Pancreas (tissue), 10 donors: ENCODE measurements around the gene NPVF. TPM values are rescaled to one million over a fixed set of nuclear protein-coding genes. Genes with fewer than 3 reads are reported as not detected.

Source experiments
- ATAC-seq, 4 donors: fragments of 200-7000 bp; cut with Tn5 transposase; one replicate each; pipeline versions ENCODE4 v1.8.0 to v1.9.1; 2020; ENCODE audit warnings: mild to moderate bottlenecking in 4 of 4, moderate library complexity in 4 of 4
- DNase-seq, 6 donors: peaks; one replicate each; pipeline ENCODE4 v3.0.0-alpha.2; 2020
- FAIRE-seq: peaks from 2 replicates; lab custom pipeline; 2012; peaks lifted over from hg19 to GRCh38; lab: Jason Lieb, UNC
- H3K27ac ChIP-seq, 4 donors: fragments of 200-600 bp; sonication (generic); 1 replicate in 3 of 4; 2 replicates in 1 of 4; pipeline versions ENCODE4 v1.5.0 to v1.8.0; 2020
- H3K27me3 ChIP-seq, 4 donors: fragments of 200-600 bp; one replicate each; pipeline ENCODE4 v1.8.0; 2021
- H3K36me3 ChIP-seq, 3 donors: fragments of 200-600 bp; sonication (generic) in 1 of 3; one replicate each; pipeline versions ENCODE4 v1.5.0 to v1.8.0; 2020 to 2021
- H3K4me1 ChIP-seq, 3 donors: fragments of 200-600 bp; one replicate each; pipeline ENCODE4 v1.8.0; 2021
- H3K4me3 ChIP-seq, 4 donors: fragments of 200-600 bp; sonication (generic) in 2 of 4; one replicate each; pipeline versions ENCODE4 v1.5.0 to v1.8.0; 2020 to 2021
- H3K9me3 ChIP-seq, 4 donors: fragments of 200-600 bp; one replicate each; pipeline ENCODE4 v1.8.0; 2021
- WGBS, 2 donors: extraction: QIAGEN DNeasy Blood & Tissue Kit; methylation state at CpG; one replicate each; pipeline ENCODE4 v1.1.7; 2013; 5-methylcytosine and 5-hydroxymethylcytosine counted together
- intact Hi-C, 3 donors: fragments of 100-400 bp; cut with DNase I; formaldehyde crosslinking; loops; one replicate each; pipeline versions ENCODE4 v1.11.1 to v1.14.2; 2022
- polyA plus RNA-seq, 2 donors: library from polyadenylated mRNA; stranded (reverse); fragments of 200-250 nt; gene quantifications; one replicate each; pipeline ENCODE4 v1.2.3, GENCODE V29; 2013
- total RNA-seq, 6 donors: library from RNA; stranded (reverse); fragmentation: NEBNext Ultra II Directional in 4 of 6; extraction: Animal tissue kit (Norgen Biotek cat#: 25700) in 4 of 6; gene quantifications; one replicate each; pipeline versions ENCODE4 v1.2.1 to v1.2.4, GENCODE V29; 2021 to 2023
- TF ChIP-seq, protein P1 (sequence below), 4 donors: fragments of 200-600 bp; sonication (generic) in 3 of 4; IDR thresholded peaks; one replicate each; pipeline versions ENCODE4 v1.5.0 to v1.8.0; 2021; ENCODE audit warnings: antibody characterized with exemption in 4 of 4
- donor health status: healthy with polysubstance abuse.
- donor health status: DM: no; HTN: no; CAD: no; lungs with moderate emphysema.
- donor health status: DM: no; HTN: no; CAD: no.
- donor health status: control.
- donor health status: control.
- donor health status: Bipolar disorder and iron deficiency.
- donor health status: DM: yes; HTN: yes; CAD: no.
- donor health status: DM: no; HTN: no; CAD: no.
- donor health status: DM: no; HTN: no; CAD: no.
- donor health status: DM: yes; HTN: yes; CAD: no.

Gene NPVF
- total and polyA plus RNA-seq, 8 donors: not detected

- FAIRE-seq (no peak), DNase-seq (no peak), ATAC-seq (no peak)
- Histone ChIP-seq H3K36me3 (no peaks in the 10 kb centered on the region), H3K4me3 (no peak overlapping the region), H3K27me3 (no peaks in the 10 kb centered on the region), H3K4me1 (no peaks in the 10 kb centered on the region), H3K9me3 (no peaks in the 10 kb centered on the region), H3K27ac (no peak overlapping the region)
- intact Hi-C loops: no loop called here
- 74 to 75% methylated on average over 2 of the region's 2 CpGs for WGBS, 2 donors
- TF ChIP-seq, protein P1, sequence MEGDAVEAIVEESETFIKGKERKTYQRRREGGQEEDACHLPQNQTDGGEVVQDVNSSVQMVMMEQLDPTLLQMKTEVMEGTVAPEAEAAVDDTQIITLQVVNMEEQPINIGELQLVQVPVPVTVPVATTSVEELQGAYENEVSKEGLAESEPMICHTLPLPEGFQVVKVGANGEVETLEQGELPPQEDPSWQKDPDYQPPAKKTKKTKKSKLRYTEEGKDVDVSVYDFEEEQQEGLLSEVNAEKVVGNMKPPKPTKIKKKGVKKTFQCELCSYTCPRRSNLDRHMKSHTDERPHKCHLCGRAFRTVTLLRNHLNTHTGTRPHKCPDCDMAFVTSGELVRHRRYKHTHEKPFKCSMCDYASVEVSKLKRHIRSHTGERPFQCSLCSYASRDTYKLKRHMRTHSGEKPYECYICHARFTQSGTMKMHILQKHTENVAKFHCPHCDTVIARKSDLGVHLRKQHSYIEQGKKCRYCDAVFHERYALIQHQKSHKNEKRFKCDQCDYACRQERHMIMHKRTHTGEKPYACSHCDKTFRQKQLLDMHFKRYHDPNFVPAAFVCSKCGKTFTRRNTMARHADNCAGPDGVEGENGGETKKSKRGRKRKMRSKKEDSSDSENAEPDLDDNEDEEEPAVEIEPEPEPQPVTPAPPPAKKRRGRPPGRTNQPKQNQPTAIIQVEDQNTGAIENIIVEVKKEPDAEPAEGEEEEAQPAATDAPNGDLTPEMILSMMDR (IDR thresholded peaks at IDR 0.05): no peak
These were observed 7.3 kb downstream of the NPVF start for GRCh38 chr7:25221009-25221408.

DNA sequence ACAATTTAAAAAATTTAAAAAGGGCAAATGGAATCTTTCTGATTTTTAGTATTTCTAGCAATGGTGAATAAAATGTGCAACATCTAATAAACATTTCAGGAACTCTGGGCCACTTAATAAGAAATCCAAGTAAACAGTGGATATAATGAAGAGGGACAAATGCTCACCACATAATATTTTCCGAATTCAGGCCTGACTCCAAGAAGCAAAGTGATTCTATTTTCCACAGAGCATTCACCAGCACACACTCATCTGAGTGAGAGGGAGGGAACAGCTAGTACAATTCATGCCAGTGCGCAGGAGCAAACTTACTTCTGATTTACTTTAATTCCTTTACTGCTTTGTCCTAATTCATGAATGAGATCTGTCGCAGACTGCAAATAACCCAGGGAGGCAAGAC is 10.1 kb downstream of the NPVF start:
- no peaks in the 10 kb centered on the region for H3K27me3 ChIP-seq
- no peaks in the 10 kb centered on the region for H3K36me3 ChIP-seq
- ATAC-seq (no peak), FAIRE-seq (no peak), DNase-seq (no peak)
- no peaks in the 10 kb centered on the region for H3K4me1 ChIP-seq
- no peaks in the 10 kb centered on the region for H3K9me3 ChIP-seq
- TF ChIP-seq, protein P1 (IDR thresholded peaks at IDR 0.05): no peak
- WGBS, 2 donors: 73 to 83% methylated on average over 3 of the region's 3 CpGs
- intact Hi-C loops: no loop called here
- no peak overlapping the region for H3K4me3 ChIP-seq
- H3K27ac ChIP-seq: no peak overlapping the region

GRCh38 chr7:25216837-25217236 is 11.4 kb downstream of the NPVF start:
- H3K4me1 ChIP-seq: no peaks in the 10 kb centered on the region
- H3K36me3 ChIP-seq: no peaks in the 10 kb centered on the region
- intact Hi-C loops: no loop called here
- H3K27ac ChIP-seq: no peak overlapping the region
- no peak overlapping the region for H3K4me3 ChIP-seq
- TF ChIP-seq, protein P1 (IDR thresholded peaks at IDR 0.05): peak; percentile 55 to 77 (median 74)
- 0 to 1% methylated on average over 2 of the region's 2 CpGs for WGBS, 2 donors
- H3K9me3 ChIP-seq: no peaks in the 10 kb centered on the region
- ATAC-seq (peak in 3 of 4 donors; percentile 65 to 70 (median 66)), FAIRE-seq (peak; percentile 97), DNase-seq (no peak)
- no peaks in the 10 kb centered on the region for H3K27me3 ChIP-seq

DNA sequence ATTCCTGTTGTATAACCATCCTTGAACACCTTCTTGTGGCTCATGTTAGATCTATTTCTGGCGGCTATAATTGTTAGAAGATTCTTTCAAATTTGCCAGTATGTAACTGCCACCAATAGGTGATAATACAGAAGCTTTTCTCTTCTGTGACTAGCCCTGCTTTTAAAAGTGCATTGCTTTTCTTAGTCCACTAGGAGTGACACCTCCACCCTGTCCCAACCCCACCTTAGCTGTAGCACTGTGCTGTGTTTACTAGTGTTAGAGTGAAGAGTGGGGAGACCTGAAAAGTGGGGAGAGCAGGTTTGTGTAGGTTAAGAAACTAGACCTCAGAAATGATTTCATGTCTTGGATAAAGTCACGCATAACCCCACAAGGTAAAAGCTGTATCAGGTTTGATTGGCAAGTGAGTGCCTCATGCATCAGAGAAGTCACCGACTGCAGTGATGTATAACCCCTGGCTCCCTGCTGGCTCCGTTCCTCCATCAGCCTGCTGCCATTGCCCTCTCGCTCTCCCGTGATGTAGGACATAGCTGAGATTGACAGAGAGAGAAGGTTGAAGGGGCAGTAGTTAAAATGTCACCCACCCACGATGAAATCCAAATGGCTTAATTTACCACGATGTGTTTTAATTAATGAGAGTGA is 12.5 kb downstream of the NPVF start:
- no peak for ATAC-seq
- 43 to 50% methylated on average over 8 of the region's 8 CpGs for WGBS, 2 donors
- Histone ChIP-seq H3K27me3 (no peaks in the 10 kb centered on the region), H3K27ac (no peak overlapping the region), H3K4me1 (no peaks in the 10 kb centered on the region), H3K4me3 (no peak overlapping the region), H3K9me3 (no peaks in the 10 kb centered on the region), H3K36me3 (no peaks in the 10 kb centered on the region)
- DNase-seq: no peak
- TF ChIP-seq, protein P1 (IDR thresholded peaks at IDR 0.05): no peak
- intact Hi-C loops: no loop called here
- no peak for FAIRE-seq

GRCh38 chr7:25208525-25209221 is 19.6 kb downstream of the NPVF start:
- H3K9me3 ChIP-seq: no peaks in the 10 kb centered on the region
- TF ChIP-seq, protein P1 (IDR thresholded peaks at IDR 0.05): no peak
- ATAC-seq (no peak), FAIRE-seq (no peak), DNase-seq (no peak)
- H3K27ac ChIP-seq: no peak overlapping the region
- no peaks in the 10 kb centered on the region for H3K36me3 ChIP-seq
- H3K4me3 ChIP-seq: no peak overlapping the region
- intact Hi-C loops: no loop called here
- 84 to 89% methylated on average over 1 of the region's 1 CpG for WGBS, 2 donors
- H3K4me1 ChIP-seq: no peaks in the 10 kb centered on the region
- peaks cover 0 to 4% (median 0%) of the 10 kb centered on the region in 4 donors for H3K27me3 ChIP-seq
